K562 (cell line): Measurements from ENCODE around the gene MTHFD2. TPM values are rescaled to one million over a fixed set of nuclear protein-coding genes. Genes with fewer than 3 reads are reported as not detected.

ENCODE experiments used
- ARID3A ChIP-seq: IDR thresholded peaks from 2 replicates; pipeline ENCODE4 v1.6.1; 2012; ENCODE audit warnings: low read depth, low read length, improper control_type of control experiment, borderline replicate concordance
- CGGBP1 ChIP-seq: fragments of 250-450 bp; sonication (Bioruptor Pico); IDR thresholded peaks from 2 replicates; pipeline ENCODE4 v1.9.0; 2021; ENCODE audit warnings: mild to moderate bottlenecking
- GTF2F1 ChIP-seq: IDR thresholded peaks from 2 replicates; pipeline ENCODE4 v1.6.1; 2011; ENCODE audit warnings: low read depth, low read length, improper control_type of control experiment
- HMGN3 ChIP-seq: IDR thresholded peaks from 2 replicates; pipeline ENCODE4 v1.6.1; 2011; ENCODE audit warnings: borderline replicate concordance, low read depth, mild to moderate bottlenecking, mixed read lengths, low read length; ENCODE audit not compliant: insufficient read length; ENCODE audit errors: extremely low read depth
- NRF1 ChIP-seq, 2 experiments: fragments of 450-650 bp; IDR thresholded peaks in 1 of 2; conservative IDR thresholded peaks in 1 of 2; 2 replicates each; pipeline ENCODE4 v1.6.1; 2014; ENCODE audit warnings: mild to moderate bottlenecking in 2 of 2
- SPI1 ChIP-seq: IDR thresholded peaks from 2 replicates; pipeline ENCODE4 v1.6.1; 2011; ENCODE audit warnings: low read depth, low read length, control low read depth, borderline replicate concordance
- ZBTB26 ChIP-seq: fragments of 450-650 bp; formaldehyde crosslinking; IDR thresholded peaks from 2 replicates; pipeline ENCODE4 v1.4.0; 2022; ENCODE audit warnings: missing genetic modification characterization
- ZNF124 ChIP-seq: sonication (generic); formaldehyde crosslinking; IDR thresholded peaks from 2 replicates; pipeline ENCODE4 v1.8.1; 2022; ENCODE audit warnings: missing genetic modification reagents
- ZNF232 ChIP-seq: sonication (generic); formaldehyde crosslinking; IDR thresholded peaks from 2 replicates; pipeline ENCODE4 v1.8.0; 2022; ENCODE audit warnings: mild to moderate bottlenecking, missing genetic modification reagents
- ZNF512 ChIP-seq: IDR thresholded peaks from 2 replicates; pipeline ENCODE4 v1.6.1; 2016; ENCODE audit warnings: missing genetic modification characterization, missing compliant biosample characterization
- ZNF75A ChIP-seq: fragments of 450-650 bp; formaldehyde crosslinking; IDR thresholded peaks from 2 replicates; pipeline ENCODE4 v1.4.0; 2020; ENCODE audit warnings: mild to moderate bottlenecking
- polyA plus RNA-seq, 8 experiments: library from polyadenylated mRNA; depleted of rRNA in 4 of 8; stranded (reverse) in 5 of 8; unstranded in 3 of 8; fragments of >200 nt; fragmentation: Nextera tagmentation in 2 of 8; fragmentation: Illumina TruSeq in 1 of 8; extraction: Ambion mirVana in 2 of 8; extraction: Trizol in 1 of 8; gene quantifications; 2 replicates each; pipeline versions ENCODE4 v1.2.1 to v1.2.3, GENCODE V29; 2011 to 2014; ENCODE audit warnings: inconsistent platforms in 1 of 8, missing spikeins in 1 of 8
- total RNA-seq, 7 experiments: library from RNA; depleted of rRNA in 6 of 7; stranded (reverse); fragments of >200 nt in 6 of 7; fragmentation: Illumina TruSeq in 2 of 7; extraction: Trizol in 2 of 7; gene quantifications; 2 replicates each; pipeline versions ENCODE4 v1.2.1 to v1.2.3, GENCODE V29; 2011 to 2021; ENCODE audit warnings: low replicate concordance in 1 of 7
- TF ChIP-seq, protein P1 (sequence below): fragments of 450-650 bp; IDR thresholded peaks from 2 replicates; pipeline ENCODE4 v1.6.1; 2016; ENCODE audit warnings: mild to moderate bottlenecking, moderate library complexity

Gene MTHFD2
- total and polyA plus RNA-seq, 9 of the 15 experiments (the other 6 are each of a cell fraction or from before 2014, with no cell fraction given), result 113 to 520 (median 234) TPM

DNA sequence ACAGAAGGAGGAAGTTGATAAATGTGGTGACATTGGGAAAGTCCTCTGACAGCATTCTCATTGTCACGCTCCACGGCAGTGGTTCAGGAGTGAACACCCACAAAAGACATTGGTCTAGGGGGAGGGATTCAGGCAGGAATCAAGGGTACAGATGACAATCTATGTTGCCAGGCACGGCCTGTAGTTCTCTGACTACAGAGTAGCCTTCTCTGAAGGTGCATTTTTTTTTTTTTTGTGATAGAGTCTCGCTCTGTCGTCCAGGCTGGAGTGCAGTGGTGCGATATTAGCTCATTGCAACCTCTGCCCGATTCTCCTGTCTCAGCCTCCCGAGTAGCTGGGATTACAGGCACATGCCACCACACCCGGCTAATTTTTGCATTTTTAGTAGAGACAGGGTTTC lies 12.4 kb upstream of the MTHFD2 start (continued):
- TF ChIP-seq, protein P1, sequence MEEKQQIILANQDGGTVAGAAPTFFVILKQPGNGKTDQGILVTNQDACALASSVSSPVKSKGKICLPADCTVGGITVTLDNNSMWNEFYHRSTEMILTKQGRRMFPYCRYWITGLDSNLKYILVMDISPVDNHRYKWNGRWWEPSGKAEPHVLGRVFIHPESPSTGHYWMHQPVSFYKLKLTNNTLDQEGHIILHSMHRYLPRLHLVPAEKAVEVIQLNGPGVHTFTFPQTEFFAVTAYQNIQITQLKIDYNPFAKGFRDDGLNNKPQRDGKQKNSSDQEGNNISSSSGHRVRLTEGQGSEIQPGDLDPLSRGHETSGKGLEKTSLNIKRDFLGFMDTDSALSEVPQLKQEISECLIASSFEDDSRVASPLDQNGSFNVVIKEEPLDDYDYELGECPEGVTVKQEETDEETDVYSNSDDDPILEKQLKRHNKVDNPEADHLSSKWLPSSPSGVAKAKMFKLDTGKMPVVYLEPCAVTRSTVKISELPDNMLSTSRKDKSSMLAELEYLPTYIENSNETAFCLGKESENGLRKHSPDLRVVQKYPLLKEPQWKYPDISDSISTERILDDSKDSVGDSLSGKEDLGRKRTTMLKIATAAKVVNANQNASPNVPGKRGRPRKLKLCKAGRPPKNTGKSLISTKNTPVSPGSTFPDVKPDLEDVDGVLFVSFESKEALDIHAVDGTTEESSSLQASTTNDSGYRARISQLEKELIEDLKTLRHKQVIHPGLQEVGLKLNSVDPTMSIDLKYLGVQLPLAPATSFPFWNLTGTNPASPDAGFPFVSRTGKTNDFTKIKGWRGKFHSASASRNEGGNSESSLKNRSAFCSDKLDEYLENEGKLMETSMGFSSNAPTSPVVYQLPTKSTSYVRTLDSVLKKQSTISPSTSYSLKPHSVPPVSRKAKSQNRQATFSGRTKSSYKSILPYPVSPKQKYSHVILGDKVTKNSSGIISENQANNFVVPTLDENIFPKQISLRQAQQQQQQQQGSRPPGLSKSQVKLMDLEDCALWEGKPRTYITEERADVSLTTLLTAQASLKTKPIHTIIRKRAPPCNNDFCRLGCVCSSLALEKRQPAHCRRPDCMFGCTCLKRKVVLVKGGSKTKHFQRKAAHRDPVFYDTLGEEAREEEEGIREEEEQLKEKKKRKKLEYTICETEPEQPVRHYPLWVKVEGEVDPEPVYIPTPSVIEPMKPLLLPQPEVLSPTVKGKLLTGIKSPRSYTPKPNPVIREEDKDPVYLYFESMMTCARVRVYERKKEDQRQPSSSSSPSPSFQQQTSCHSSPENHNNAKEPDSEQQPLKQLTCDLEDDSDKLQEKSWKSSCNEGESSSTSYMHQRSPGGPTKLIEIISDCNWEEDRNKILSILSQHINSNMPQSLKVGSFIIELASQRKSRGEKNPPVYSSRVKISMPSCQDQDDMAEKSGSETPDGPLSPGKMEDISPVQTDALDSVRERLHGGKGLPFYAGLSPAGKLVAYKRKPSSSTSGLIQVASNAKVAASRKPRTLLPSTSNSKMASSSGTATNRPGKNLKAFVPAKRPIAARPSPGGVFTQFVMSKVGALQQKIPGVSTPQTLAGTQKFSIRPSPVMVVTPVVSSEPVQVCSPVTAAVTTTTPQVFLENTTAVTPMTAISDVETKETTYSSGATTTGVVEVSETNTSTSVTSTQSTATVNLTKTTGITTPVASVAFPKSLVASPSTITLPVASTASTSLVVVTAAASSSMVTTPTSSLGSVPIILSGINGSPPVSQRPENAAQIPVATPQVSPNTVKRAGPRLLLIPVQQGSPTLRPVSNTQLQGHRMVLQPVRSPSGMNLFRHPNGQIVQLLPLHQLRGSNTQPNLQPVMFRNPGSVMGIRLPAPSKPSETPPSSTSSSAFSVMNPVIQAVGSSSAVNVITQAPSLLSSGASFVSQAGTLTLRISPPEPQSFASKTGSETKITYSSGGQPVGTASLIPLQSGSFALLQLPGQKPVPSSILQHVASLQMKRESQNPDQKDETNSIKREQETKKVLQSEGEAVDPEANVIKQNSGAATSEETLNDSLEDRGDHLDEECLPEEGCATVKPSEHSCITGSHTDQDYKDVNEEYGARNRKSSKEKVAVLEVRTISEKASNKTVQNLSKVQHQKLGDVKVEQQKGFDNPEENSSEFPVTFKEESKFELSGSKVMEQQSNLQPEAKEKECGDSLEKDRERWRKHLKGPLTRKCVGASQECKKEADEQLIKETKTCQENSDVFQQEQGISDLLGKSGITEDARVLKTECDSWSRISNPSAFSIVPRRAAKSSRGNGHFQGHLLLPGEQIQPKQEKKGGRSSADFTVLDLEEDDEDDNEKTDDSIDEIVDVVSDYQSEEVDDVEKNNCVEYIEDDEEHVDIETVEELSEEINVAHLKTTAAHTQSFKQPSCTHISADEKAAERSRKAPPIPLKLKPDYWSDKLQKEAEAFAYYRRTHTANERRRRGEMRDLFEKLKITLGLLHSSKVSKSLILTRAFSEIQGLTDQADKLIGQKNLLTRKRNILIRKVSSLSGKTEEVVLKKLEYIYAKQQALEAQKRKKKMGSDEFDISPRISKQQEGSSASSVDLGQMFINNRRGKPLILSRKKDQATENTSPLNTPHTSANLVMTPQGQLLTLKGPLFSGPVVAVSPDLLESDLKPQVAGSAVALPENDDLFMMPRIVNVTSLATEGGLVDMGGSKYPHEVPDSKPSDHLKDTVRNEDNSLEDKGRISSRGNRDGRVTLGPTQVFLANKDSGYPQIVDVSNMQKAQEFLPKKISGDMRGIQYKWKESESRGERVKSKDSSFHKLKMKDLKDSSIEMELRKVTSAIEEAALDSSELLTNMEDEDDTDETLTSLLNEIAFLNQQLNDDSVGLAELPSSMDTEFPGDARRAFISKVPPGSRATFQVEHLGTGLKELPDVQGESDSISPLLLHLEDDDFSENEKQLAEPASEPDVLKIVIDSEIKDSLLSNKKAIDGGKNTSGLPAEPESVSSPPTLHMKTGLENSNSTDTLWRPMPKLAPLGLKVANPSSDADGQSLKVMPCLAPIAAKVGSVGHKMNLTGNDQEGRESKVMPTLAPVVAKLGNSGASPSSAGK, result peak; percentile 36; the same call in 1 of the 2 replicates
- TF ChIP-seq HMGN3, result no peak
- no peak for TF ChIP-seq GTF2F1
- no peak for TF ChIP-seq ZNF512 (tag)
- no peak for TF ChIP-seq ZBTB26 (CRISPR knock-in tag)
- no peak for TF ChIP-seq ZNF232 (CRISPR knock-in tag)
- no peak for TF ChIP-seq ZNF124 (CRISPR knock-in tag)
- TF ChIP-seq CGGBP1 (CRISPR knock-in tag), result no peak
- no peak for TF ChIP-seq ZNF75A (CRISPR knock-in tag)
- no peak for TF ChIP-seq NRF1 (conservative IDR thresholded peaks at IDR 0.05 in 1 of 2, IDR thresholded peaks at IDR 0.05 in 1 of 2)
- no peak for TF ChIP-seq SPI1
- TF ChIP-seq ARID3A, result peak; percentile 14; the same call in 1 of the 2 replicates
